OCI-LY3 (cell line): ENCODE results near the gene TEX101.
"Not testable (repeated sequence)": the region's sequence is repeated elsewhere in the genome, so short reads cannot be mapped to it uniquely, and the experiment has no call there.

Experiments used
- EZH2phosphoT487 ChIP-seq: fragments of 200-600 bp; shearing (Covaris generic); IDR thresholded peaks from 2 replicates; pipeline ENCODE4 v1.6.1; 2018; ENCODE audit warnings: antibody characterized with exemption, mixed run types, low read depth
- TF ChIP-seq, protein P1 (sequence below): fragments of 200-600, 300-600 bp; sonication (generic); IDR thresholded peaks from 2 replicates; pipeline ENCODE4 v1.5.1; 2014; ENCODE audit warnings: antibody characterized with exemption, low read length, low read depth

DNA sequence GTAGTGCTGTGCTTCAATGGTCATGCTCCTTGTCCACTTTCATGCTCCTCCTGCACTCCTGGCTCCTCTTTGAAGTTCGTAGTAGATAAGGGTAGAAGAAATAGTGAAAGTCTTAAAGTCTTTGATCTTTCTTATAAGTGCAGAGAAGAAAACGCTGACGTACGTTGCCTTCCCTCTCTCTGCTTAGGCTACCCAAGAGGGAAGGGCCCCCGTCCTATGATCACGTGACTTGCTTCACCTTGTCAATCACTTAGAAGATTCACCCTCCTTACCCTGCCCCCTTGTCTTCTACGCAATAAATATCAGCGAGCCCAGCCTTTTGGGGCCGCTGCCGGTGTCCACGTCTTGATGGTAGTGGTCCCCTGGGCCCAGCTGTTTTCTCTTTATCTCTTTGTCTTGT is 22.6 kb downstream of the TEX101 start:
- TF ChIP-seq, protein P1, sequence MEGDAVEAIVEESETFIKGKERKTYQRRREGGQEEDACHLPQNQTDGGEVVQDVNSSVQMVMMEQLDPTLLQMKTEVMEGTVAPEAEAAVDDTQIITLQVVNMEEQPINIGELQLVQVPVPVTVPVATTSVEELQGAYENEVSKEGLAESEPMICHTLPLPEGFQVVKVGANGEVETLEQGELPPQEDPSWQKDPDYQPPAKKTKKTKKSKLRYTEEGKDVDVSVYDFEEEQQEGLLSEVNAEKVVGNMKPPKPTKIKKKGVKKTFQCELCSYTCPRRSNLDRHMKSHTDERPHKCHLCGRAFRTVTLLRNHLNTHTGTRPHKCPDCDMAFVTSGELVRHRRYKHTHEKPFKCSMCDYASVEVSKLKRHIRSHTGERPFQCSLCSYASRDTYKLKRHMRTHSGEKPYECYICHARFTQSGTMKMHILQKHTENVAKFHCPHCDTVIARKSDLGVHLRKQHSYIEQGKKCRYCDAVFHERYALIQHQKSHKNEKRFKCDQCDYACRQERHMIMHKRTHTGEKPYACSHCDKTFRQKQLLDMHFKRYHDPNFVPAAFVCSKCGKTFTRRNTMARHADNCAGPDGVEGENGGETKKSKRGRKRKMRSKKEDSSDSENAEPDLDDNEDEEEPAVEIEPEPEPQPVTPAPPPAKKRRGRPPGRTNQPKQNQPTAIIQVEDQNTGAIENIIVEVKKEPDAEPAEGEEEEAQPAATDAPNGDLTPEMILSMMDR: not testable (repeated sequence)
- not testable (repeated sequence) for TF ChIP-seq EZH2phosphoT487
